OCI-M2 (cell line): ENCODE results near the gene XYLT1.

Experiments used
- DNase-seq: peaks from one replicate; lab custom pipeline; 2025; ENCODE audit not compliant: unreplicated experiment; lab: John Stamatoyannopoulos, UW

XYLT1 gene

DNA sequence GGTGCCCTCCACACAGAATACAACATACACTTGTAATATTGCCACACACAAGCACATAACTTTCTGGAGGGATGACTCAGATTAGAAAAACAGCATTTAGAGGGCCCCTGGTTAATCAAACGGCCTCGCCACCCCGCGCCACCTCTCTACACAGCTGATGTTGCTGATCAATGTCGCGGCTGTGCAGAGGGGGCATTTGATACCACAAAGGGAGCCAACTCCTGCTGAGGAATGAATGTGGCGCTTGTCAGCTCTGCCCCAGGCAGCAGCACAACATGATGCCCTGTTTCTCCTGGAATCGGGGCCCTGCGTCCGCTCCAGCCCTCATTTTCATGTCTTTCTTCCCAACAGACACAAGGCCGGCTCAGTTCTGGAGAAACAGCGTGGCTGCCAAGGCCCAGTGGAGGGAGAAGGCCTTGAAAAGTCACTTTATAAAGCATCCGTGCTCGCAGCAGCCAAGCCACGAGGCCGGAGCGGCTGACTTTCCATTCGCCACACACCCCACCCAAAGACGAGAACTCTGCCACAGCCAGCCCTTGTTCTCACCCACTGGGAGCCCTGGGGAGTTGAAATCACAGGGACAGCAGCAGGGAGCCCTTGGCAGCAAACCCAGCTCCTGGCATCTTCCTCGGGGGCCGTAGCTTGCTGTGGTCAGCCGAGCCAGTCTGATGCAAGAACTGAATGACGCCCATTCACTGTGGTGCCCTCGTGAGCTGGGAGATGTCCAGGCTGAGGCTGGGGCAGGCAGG lies 65.6 kb downstream of the XYLT1 start:
- DNase-seq, result no peak

DNA sequence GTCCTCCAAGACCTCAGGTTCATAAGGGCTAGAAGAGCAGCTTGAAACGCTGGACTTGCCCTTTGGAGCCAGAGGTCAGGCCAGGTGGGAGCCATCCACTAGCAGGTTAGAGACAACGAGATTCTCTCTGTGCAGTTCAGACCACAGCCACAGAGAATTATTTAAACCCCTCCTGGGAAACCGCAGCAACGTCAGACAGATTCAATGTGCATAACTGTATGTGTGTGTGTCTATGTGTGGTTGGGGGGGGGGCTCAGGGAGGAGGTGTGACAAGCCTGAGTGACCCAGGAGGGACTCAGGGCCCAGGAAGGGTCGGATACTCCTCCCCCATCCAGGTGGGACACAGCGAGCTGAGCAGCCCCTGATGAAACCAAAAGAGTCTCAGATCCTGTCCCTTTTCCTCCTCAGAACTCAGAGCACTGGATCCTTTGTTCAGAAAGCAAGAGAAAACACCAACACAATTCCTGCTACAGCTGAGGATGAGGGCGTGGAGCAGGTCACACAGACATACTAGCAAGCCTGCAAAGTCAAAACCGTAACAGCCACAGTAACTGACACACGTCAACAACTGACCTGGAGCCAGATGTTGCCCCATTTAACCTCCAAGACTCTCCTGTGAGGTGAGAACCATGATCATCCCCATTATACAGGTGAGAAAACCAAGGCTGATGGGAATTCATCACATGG lies 66.8 kb downstream of the XYLT1 start:
- no peak for DNase-seq

DNA sequence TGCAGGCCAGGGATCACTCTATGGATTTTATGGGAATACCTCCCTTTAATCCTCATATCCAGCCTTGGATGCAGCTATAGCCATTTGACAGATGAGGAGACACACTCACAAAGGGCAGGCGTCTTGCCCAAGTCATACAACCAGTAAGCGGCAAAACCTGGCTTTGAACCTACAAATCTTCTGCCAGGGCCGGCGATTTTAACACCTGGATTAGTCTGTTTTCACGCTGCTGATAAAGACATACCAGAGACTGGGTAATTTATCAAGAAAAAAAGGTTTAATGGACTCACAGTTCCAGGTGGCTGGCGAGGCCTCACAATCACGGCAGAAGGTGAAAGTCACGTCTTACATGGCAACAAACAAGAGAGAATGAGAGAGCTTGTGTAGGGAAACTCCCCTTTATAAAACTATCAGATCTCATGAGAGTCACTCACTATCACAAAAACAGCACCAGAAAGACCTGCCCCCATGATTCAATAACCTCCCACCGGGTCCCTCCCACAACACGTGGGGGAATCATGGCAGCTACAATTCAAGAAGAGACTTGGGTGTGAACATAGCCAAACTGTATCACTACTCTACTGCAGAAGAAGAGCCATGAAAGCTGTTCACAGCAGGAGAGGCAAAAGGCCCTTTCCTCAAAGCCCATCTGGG lies 67.5 kb downstream of the XYLT1 start:
- DNase-seq, result no peak

DNA sequence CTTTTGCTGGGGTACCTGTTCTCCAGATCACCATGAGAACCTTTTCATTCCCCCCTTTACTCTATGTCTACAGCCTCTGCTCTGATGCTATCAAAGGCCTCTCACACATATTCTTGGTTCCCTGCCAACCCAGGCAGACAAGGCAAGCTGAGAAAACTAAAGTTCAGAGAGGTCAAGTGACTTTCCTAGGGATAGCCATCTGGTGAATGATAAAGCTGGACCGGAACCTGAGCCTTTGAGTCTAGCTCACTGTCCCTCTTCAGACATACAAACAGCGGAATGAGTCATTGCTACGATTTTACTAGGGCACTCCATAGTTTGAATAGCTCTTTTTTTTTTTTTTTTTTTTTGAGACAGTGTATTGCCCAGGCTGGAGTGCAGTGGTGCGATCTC lies 73.3 kb downstream of the XYLT1 start:
- DNase-seq, result no peak

DNA sequence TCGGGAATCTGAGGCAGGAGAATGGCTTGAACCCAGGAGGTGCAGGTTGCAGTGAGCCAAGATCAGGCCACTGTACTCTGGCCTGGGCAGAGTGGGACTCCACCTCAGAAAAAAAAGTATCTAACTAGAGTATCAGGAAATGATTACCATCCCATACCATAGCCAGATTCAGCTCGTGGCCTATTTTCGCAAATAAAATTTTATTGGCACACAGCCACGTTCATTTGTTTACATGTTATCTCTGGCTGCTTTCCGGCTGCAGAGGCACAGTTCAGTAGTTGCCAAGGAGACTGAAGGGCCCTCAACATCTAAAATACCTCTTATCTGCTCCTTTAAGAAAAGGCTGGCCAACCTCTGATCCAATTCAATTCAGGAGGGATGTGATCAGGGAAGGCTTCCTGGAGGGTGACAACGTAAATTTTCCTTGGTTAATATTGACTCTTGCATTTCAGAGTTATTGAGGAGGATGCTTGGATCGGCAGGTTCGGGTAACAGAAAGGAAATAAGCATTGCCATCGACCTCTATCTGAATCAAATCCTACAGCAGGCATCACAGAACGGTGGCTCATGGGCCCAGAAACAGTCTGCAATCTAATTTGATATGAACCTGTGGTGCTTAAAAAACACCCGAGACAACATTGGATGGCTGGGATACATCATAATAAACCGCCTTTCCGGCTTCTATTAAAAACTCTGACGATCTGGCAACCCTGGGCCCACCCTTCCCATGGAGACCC lies 73.8 kb downstream of the XYLT1 start:
- DNase-seq, result no peak

DNA sequence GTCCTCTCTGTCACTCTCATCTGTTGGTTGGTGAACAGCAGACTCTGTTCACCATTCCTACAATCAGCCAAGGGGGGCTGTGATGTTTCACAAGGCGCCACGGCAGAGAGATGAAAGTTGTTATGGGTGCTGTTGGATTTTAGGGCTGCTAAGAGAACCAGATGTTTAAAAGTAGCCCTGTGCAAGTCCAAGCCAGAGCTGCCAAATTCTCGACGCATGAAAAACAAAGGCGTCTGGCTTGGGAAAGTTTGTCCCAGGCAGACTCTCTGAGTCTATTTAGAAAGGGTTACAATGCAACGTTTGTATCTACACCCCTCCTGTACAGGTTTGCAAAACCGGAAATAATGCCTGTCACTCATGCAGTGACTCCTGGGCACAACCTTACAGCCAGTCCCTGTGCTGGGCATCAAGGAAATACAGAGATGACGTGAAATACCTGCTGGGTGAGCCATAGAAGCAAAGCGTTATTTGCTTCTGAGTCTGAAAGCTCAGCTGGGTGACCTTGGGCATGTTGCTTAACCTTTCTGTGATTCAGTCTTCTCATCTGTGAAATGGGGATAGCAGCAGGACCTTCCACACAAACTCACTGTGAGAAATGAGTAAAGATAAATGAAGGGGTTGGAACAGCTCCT lies 74.8 kb downstream of the XYLT1 start:
- DNase-seq, result no peak

DNA sequence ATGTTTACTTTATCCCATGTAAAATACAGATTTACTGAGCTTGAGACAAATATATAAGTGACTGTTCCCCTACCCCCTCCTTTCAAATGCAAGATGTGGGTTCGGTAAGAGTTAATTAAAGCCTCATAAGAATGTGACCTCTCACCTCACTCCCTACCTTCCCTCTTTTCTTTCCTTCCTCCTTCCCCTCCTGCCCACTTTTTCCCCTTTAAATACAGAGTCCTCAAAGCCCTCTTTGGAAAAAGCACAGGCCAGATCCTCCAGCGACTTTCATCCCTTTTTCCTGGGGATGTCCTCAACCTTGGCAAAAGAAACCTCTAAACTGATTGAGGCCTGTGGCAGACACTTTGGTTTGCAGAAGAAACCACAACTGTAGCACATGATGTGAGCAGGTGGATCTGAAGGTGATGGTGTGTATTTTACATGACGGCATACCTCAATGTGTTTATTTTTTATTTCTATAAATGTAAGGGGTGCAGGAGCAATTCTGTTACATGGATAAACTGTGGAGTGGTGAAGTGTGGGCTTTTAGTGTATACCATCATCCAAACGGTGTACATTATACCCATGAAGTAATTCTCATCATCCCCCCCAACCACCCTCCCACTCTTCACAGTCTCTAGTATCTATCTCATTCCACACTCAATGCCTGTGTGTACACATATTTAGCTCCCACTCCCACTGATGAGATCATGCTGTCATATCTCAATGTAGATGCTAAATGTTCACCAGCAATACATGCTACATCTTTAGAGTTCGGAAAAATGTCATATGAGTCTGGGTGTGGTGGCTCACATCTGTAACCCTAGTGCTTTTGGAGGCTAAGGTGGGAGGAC lies 77.7 kb downstream of the XYLT1 start:
- DNase-seq, result no peak

DNA sequence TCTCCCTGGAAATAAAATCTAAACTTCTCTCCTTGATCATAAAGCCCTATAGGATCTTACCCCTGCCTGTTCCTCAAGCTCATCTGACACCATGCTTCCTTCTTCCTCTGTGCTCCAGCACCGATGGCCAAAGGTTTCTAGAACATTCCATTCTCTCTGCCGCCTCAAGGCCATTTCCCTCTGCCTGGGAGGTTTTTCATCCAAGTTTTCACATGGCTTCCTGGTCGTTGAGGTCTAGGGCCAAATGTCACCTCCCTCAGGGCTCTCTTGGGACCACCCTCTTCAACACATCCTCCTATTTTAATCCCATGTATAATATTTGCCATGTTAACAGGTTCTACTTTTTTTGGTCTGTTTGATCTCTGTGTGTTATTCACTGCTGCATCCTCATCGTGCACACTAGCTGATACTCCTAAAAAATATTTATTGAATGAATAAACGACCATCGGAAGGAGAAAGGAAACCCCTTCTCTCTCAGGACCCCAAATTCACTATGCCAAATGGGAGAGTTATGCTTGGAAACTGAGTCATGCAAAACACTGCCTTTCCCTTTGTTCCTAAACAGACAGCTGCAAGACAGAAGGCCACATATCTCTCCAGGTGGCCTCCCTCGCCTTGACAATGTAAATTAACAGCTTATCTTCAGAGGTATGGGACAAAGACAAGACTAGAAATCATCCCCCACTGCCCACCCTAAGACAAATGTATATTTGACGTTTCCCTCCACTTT lies 78.5 kb downstream of the XYLT1 start:
- no peak for DNase-seq

DNA sequence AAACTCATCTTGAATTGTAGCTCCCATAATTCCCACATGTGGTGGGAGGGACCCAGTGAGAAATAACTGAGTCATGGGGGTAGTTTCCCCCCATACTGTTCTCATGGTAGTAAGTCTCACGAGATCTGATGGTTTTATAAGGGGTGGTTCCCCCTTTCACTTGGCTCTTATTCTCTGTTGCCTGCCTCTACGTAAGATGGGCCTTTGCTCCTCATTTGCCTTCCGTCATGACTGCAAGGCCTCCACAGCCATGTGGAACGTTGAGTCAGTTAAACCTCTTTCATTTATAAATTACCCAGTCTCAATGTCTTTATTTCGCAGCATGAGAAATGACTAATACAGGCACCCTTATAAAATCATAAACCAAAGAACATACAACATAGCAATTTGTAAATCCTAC lies 79.0 kb downstream of the XYLT1 start:
- DNase-seq, result no peak

DNA sequence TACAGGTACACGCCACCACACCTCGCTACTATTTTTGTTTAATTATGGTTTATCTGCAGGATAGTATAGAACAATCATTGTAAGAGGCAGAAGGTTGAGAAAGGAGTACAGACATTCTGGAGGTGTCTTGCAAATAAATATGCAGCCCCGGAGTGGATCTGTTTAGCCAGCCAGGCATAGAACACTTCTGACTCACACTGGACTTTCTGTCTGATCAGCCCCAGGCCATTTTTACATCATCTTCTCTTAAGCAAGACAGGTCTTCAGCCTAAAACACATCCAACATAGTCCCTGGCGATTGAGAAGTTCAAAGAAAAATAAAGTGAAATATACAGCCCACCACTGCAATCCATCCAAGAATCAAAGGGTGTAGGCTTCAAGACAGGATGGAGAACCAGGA lies 81.4 kb downstream of the XYLT1 start:
- no peak for DNase-seq

DNA sequence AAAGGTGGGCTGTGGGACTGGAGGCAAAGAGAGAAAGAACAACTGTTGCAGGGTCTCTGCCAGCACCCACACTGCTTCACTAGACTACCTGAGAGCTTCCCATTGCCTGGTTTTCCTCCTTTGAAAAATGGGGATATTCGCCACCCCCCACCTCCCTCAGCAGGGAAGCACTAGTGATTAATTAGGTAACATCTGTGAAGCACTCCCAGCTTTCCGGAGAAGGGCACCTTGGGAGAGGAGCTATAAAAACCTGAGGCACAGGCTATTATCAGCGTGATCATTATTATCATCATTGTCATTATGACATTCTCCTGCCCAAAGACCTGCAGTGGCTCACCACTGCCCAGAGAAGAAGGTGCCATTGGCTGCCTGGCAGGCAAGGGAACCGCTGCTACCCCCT lies 83.5 kb downstream of the XYLT1 start:
- no peak for DNase-seq

DNA sequence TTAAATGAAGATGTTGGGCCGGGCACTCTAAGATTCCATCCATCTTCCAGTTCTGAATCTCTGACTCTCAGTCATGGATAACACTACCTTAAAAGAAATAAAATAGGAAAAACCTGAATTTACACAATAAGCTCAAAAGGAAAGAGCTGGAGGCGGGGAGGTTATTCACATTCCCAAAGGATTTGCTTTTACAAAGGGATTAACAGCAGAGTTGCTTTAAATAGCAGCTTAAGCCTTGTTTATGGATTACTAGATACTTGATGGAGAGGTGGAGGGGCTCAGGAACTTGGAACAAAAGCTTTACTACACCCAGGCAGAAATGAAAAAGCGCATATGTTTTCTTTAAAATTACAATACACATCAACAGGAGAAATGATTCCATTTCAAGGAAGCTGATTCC lies 84.5 kb downstream of the XYLT1 start:
- DNase-seq, result no peak

DNA sequence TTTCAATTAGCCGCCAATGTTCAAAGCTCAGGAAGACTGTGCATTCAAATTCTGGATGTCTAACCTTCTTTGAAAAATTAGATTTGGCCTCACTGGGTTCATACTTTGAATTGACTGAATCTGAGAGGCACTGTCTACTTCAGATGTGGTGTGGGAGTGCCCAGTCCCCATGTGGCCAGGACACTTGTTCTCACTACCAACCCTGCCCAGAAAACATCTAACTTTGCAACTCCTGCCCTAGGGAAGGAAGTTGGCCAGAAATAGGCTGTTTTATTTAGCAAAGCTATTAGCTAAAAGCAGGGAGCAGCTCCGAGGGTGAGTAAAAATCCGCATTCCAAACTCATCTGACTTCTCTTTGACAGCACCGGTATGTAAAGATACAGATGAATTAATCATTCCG lies 86.3 kb downstream of the XYLT1 start:
- no peak for DNase-seq

DNA sequence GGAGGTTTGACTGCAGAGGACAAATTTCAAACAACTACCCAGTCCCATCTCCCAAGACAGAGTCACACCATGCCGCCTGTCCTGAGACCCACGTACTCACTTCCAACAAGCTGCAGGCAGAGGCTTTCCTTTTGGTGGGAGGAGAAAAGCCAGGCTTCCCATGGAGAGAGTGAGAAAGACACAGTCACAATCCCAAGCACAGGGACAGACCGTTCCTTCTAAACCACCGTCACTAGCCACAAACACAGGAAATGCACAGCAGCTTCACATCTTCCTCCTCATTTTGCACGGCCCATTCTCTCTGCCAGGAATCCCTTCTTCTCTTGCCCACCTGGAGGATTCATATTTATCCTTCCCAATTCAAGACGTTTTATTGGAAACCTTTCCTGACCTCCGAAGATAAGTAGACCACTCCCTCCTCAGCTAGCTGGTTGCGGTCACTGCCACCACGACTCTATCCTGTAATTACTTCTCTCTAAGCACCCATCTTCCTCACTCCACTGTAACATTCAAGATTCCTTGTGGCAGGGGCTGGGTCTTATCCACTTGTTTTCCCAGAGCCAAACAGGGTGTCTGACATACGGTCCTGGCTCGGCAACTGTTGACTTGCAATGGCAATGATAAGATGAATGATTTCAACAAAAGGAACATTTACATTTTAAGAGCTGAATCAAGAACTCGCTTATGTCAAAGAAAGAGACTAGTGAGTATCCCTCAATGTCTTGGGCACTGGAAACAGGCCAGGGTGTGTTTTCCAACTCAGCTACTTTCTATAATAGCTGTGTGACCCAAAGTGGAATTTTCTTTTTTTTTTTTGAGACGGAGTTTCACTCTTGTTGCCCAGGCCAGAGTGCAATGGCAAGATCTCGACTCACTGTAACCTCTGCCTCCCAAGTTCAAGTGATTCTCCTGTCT lies 87.6 kb downstream of the XYLT1 start:
- no peak for DNase-seq

DNA sequence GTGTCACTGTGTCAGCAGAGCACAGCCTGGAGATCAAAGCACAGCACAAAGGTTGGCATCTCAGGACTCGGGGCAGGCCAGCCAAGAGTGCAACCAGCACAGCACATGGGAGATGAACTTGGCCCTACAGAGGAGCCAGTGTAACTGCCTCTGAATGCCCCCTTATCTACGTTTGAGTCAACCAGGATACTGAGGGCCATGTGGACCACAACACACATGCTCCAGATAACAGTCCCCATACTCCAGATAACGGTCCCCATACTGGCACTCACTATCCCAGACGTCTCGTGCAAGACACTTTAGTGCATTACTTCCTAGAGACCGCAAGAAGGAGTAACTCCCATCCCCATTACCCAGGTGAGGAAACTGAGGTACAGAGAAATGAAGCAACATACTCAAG lies 88.2 kb downstream of the XYLT1 start:
- DNase-seq, result no peak

DNA sequence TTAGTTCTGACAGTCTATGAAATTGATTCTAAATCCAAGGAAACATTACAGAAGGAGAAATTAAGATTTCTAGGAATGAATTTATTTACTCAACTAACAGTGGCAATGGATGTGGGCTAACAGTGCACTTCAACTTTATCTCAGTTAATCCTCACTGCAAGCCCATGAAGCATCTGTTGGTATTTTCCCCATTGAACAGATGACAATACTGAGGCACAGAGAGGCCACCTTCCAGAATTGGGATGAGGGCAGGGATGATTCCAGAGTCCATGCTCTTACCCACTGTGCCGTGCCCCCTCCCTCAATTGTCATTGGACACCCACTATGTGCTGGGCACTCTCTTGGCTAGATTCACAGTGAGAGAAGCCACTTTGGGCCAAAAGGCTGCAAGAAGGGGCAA lies 89.0 kb downstream of the XYLT1 start:
- DNase-seq, result no peak

DNA sequence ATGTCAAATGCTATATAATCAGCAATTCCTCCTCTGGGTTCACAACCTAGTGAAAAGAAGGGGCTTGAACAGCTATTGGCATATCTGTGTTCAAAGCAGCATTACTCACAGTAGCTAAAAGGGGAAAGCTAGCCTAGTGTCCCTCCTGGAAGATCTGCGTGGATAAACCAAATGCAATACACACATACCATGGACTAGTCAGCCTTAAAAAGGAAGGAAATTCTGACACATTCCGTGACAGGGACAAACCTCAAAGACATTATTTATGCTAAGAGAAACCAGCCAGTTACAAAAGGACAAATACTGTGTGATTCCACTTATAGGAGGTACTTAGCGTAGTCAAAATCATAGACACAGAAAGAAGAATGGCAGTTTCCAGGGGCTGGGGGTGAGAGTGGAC lies 90.1 kb downstream of the XYLT1 start:
- no peak for DNase-seq

DNA sequence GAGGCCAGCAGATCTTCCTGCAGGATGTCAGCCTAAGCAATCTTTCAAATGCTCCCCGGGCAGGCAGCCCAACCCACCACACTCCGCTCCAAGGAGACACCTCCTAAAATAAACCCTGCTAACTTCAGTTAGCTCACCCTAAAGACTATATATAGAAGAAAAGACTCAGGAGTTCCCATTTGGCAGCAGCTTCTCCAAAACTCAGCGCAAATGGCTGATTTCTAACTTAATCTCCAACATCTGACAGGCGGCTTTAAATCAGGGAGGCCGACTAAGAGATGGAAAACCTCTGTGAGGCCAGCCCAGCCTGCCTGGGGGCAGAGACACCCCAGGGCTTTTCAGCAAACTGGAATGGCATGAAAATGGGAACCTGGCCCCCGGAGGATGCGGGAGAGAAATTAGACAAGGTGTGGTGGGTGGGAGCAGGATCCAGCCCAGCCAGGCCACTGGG lies 91.6 kb downstream of the XYLT1 start:
- DNase-seq, result no peak
